ENCODE data around the gene MRC2.

The MRC2 gene

DNA sequence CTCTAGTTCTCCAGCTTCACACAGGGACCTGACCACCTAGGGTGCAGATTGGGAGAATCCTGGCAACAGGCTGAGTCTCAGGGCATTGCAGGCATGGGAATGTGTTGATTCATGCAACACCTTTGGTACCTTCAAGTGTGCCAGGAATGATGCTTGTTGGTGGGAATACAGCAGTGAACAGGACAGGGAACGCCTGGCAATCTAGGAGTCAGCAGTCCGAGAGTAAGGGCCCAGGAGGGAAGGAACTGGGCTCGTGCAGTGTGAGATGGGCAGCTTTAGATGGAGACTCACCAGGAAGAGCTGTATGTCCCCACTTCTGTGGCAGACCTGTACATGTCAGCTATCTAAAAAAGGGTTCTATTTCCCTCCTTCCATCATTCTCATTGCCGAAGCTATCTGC is 12.0 kb upstream of the MRC2 start:
- DNase-seq = no peak

DNA sequence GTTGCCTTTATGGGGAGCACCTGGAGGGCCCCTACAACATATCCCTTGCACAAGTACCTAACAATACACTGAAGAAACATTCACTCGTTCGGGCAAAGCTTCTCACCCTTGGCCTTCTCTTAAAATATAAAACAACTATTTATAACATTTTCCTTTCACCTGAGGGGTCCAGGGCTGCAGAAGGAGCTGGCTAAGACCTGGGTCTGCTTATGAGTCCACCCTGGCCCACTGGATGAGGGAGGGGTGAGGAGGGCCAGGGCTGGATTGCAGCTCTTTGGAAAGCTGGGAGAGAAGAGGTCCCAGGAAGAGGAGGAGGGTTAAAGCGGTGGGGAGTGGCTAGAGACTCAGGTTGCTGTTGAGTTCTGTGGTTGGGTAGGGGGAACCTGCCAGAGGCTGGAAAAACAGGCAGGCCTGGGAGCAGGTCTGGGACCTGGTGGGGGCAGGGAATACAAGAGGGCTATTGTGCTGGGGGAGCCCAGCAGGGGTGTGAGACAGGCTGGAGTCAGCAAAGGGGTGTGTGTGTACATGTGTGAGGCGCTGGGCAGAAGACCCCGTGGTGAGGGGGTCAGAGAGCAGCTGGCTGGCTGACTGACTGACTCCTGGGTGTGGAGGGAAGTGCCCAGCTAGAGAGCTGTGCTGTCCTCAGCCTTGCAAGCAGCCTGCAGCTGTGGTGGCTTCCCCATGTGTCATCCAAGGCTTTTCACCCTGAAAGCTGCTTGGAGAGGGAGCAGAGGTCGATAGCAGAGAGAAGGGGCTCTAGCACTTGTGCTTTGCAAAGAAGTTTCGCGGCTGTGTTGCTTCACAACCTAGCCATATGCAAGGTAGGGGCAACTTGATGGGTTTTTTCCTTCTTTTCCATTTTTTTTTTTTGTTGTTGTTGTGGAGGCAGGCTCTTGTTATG is 10.2 kb upstream of the MRC2 start:
- DNase-seq = no peak

DNA sequence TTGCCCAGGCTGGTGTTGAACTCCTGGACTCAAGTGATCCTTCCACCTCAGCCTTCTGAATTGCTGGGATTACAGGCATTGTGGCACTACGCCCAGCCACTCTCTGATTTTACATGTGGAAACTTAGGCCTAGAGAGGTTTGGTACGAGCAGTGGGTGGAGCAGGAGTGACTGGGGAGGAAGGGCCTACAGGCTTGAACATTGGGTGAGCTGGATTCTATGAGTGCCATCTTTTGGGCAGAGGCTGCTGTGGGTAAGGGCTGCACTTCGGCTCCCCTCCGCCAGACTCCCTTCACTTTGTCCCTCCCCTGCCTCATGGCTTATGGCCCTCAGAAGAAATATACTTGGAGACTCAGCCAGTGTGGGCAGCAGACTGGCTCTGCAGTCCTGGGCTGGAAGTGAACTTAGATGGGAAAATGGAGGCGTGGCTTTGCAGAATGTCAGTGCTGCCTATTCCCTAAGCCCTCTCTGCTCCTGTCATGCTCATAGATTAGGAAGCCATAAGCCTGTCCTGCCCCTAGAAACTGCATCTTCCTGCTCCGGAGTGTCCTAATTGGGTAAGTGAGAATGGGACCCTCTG is 9.5 kb upstream of the MRC2 start:
- no peak for DNase-seq

DNA sequence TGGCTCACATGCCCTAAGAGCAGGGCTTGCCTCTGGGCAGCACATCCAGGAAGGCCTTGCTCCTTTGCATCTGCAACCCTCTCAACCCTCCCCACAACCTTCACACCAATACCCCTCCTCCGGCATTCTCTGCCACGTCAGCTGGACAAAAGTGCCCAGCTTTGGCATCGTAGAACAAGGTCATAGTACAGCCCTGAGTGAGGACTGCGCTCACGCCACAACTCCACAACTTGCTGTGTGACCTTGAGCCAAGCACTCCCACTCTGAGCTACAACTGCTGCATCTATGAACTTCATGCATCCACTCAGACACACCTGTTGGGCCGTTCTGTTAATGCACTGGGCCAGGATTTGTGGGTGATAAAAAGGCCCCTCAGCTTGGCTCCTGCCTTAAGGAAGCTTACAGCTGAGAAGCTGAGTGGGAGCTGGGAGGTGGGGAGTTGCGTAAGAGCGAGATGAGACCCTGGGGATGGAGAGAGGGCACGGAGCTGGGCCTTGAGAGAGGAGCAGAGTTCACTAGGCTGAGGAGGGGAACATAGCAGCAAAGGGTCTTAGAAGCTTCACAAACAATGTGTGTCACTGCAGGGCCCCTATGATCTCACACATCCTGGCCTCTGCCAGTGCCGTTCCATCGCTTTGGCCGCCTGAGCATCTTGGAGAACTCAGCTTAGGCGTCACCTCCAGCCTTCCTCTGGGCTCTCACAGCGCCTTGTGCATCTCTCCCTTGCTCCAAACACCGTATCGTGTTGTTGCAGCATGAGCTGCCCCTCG is 8.6 kb upstream of the MRC2 start:
- no peak for DNase-seq

DNA sequence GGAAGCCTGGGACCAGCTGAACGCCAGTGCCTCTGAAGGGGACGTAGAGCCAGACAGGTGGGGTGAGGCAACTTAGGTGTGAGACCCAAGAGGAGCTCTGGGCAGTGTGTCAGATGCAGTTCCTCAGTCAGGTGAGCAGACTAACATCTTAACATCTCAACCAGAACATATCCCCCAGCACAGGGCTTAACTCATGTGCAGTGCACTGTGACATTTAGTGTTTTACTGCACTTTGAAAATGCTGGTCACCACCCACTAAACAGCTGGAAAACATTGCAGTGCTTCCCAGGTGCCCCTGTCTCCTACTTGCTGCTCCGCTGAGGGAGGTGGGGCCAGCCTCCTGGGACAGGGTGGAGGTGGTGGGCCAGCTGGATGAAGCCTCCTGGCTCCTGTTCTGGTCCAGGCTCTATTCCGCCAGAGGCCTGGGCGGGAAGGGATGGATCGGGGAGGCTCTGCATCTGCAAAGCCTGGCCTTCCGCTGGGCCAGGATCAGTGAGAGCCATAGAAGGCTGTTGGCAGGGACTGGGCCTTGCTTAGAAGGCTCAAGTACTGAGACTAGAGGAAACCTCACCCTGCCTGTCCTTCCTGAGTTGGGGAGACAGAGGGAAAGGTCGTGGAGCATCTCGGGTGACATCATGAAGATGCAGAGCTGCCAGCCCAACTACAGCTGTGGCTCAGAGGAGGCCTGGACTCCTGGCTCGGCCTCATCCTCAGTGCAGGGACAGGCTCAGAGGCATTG is 7.9 kb upstream of the MRC2 start:
- DNase-seq = no peak

DNA sequence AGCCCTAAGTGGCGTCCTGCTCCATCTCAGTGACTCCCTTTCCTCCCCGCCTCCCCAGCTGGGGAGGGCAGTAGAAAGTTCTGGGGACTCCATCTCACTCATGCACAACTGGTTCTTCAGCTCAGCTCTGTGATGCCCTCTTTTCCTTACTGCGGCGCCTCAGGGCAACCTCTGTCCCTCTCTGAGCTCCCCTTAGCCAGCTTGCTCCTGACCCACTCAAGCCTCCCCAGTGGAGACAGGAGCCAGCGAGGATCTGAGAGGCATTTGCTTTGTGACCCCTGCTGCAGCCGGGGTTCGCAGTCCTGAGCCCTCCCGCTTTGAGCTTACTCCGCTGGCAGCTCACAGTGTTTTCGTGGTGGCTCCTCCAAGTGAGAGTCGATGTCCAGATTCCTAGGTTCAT is 6.2 kb upstream of the MRC2 start:
- DNase-seq = no peak

DNA sequence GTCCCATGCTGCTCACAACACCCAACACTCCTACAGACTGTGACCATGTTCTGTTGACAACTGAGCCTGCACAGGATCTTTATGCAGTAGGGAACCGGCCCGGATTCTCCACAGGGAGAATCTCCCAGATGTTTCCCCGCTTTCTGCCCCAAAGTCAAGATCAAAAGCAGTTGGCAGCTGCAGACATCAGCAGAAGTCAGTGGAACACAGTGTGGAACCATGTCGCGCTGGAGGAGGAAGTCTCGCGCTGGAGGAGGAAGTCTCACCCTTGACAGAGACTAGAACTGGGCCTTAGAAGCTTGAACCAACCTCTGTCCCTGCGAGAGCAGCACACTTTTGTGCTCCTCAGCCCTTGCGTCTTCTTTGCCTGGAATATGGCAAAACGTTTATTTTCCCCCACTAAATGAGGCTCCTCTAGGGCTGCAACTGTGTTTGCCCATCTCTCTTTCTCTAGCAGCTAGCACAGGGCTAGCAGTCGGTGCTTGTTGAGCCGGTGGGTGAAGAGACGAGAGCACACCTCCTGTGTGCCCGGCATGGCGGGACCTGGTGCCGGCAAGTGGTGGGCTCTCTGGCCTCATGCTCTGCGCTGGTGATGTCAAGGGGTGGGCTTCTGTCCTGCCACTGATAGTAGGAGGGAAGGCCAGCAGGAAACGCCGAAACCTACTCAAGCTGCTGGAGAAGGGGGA is 2.1 kb upstream of the MRC2 start:
- no peak for DNase-seq

DNA sequence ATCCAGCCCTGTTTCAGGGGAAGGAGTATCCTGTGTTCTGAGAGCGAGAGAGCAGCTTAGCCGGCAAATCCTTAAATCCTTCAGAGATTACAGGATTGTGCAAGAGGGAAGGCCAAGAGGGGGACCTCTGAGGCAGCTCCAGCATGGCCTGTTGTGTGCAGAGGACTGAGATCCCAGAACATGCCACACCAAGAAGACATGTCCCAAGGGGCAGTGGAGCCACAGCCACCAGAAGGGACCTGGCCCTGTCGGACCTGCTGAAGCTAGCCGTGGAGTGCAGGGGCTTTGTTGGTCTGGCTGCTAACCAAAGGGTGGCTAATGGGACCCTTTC is 1.6 kb upstream of the MRC2 start:
- no peak for DNase-seq

DNA sequence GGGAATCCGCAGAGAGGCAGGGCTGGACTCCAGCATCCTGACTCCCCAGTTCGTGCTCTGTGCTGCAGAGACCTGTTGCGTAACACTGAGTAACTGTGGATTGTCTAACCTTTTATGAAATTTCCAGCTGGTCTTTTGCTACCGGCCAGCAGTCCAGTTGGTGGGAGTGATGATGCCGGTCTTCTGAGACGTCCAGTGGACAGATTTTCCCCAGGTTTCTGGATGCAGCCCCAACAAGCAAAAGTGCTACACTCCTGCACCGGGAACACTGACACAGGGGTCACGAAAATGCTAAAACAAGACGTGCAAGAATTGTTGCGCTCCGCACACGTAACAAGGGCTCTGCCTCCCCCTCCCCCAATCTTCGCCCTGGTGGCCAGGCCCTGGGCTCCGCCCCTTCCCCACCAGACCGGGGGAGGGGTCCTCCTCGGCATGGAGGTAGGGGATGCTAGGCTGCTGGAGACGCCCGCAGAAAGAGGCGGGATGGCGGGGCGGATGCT is 701 bp upstream of the MRC2 start:
- DNase-seq = no peak

DNA sequence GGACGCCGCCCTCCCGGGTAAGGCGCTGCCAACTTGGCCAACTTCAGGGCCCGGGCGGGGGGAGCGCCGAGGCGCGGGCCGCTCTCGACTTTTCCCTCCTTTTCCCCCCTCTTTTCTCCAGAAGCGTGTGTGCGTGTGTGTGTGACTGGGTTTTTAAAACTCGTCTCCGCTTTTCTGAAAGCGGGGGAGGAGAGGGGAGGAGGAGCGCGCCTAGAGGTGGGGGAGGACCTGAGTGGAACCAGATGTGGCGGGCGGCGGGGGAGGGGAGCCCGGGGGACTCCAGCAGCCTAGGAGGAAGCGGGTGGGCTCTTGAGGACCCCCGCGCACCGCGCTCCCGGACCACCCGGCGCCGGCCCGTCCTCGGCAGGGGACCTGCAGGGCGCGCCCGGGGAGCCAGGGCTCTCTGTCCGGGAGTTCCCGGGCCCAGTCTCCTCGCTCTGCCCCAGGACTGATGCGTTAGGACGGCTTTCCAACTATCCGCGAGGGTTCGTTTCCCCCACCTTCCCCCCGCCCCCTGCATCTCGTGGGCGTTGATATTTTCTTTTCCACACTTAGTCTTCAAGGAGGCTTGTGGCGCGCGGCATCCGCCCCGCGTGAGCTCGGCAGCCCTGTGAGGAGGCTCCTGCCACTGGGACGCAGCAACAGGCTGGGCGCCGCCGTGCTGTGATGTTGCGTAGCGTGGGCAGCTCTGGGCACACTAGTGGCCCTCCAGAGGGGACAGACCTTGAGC is 599 bp downstream of the MRC2 start:
- DNase-seq = peak; percentile 62

DNA sequence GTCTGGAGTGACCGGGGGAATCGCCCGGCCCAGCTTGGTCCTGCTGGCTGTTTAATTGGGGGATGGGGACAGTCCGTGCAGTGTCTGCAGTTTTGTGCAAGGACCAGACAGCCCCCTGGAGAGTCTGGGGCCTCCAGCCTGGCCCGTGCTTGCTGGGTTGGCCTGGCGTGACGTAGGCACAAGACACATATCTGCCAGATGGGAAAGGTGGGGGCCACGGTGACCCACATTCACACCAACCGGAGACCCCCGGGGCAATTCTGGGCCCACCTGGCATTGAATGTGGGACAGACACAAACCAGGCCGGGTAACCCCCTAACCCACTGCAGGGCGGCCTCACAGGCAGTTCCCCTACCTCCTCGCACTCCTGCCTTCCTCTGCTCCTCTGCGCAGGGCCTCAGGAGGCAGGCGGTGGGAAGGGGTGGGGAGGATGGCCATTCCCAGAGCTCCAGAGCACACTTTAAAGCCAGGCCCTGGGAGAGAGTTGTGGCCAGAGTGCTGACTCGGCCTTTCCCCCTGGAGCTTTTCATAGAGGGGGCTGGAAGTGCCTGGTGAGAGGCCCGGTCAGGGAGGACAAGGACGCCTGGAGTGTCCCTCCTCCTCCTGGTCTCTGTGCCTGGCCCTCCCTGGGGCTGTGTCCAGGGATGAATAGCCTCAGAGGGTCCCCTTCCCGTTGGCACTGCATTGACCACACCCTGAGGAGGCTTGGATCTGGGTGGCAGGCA is 1.5 kb downstream of the MRC2 start:
- no peak for DNase-seq

DNA sequence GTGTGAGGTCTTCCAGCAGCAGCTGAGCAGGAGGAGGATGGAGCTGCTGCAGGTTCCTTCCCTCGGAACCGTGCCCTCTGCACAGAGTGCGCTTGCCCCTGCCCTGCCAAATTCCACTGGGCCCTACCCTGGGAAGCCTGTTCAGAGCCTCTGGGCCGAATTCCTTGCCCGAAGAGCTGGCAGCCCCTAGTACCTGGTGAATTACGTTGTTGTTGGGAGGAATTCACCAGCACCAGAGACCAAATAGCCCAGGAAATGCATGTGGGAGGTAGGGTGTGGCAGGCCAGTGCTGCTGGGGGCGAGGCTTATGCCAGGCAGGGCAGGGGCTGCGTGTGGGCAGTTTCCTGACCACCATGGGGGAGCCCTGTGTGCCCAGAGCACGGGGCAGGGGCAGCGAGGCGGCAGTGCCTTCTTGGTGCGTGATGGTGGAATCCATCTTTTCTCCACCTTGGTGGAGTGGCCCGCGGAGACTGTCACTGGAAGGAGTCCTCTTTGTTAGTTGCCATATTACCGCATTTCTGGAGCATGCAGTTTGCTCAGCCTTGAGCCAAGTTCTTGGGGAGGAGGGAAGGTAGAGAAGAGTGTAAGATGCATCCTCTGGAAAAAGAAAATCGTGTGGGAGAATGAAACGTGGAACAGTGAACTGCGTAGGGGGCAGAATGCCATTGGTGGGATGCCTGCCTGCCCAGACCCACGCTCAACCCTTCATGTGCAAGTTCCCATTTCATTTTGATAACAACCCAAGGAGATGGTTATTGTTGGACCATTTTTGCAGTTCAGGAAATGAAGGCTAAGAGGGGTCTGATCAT is 2.3 kb downstream of the MRC2 start:
- DNase-seq = no peak

DNA sequence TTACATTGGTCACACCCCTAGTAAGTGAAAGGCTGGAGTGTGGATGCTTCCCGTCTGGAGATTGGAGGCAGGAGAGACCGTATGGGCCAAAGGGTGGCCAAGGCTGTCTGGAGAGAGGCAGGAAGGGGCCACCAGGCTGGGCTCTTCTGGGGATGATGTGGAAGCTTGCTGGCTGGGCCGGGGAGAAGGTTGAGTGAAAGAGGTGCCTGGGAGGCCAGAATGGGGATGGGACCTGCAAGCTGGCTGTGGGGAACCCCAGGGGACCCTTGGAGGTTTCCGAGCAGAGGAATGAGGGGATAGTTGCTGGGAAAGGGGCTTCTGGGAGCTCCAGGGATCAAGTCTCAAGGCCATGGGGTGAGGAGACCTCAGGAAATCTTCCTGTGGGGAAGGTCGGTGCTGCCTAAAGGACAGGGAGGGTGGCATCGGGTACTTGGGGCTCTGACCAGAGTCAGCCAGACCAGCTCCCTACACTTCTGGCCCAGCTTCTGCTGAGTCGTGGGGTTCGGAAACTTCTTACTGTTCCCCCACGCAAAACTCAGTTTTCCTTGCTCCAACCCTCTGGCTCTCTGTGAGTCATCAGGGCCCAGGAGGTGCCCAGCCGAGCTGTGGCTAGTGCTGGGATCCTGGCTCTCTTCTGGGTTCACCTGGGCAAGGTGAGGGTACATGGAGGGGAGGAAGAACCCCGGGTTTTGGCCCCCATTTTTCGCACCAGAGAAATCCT is 3.1 kb downstream of the MRC2 start:
- DNase-seq = no peak

DNA sequence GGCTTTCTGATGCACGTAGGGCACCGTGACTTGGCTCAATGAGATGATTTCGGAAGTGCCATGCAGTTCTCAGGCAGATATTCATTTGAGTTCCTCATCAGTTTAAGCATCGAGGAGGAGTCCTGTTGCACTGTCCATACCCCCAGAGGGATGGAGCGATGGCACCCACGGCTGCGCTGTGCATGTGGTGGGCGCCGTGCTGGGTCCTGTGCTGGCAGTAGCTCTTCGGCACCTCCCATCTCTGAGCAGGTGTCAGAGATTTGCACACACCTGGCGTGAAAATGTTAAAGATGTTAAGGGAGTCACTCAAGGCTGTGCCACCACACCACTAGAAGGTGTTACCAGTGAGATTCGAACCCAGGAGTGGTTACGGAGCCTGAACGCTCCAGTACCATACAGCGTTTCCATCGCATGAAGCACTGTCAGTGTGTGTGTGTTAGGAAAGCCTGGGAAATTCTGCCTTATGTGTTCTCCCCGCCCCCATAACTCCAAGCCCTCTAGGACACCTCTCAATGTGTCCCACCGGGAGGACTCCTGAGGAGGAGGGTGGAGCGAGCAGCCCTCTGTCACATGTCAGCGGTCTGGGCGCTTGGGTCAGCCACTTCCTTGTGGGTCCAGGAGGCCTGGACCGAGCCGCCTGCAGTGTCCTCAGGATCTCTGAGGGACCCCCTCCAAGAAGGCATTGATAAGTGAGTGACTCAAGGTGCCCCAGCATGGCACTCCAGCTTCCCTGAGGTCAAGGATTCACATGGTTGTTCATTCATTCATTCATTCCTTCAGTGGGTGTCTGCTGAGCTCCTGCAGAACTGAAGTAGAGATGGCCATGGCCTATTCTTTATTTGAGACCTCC is 3.8 kb downstream of the MRC2 start:
- DNase-seq = no peak

DNA sequence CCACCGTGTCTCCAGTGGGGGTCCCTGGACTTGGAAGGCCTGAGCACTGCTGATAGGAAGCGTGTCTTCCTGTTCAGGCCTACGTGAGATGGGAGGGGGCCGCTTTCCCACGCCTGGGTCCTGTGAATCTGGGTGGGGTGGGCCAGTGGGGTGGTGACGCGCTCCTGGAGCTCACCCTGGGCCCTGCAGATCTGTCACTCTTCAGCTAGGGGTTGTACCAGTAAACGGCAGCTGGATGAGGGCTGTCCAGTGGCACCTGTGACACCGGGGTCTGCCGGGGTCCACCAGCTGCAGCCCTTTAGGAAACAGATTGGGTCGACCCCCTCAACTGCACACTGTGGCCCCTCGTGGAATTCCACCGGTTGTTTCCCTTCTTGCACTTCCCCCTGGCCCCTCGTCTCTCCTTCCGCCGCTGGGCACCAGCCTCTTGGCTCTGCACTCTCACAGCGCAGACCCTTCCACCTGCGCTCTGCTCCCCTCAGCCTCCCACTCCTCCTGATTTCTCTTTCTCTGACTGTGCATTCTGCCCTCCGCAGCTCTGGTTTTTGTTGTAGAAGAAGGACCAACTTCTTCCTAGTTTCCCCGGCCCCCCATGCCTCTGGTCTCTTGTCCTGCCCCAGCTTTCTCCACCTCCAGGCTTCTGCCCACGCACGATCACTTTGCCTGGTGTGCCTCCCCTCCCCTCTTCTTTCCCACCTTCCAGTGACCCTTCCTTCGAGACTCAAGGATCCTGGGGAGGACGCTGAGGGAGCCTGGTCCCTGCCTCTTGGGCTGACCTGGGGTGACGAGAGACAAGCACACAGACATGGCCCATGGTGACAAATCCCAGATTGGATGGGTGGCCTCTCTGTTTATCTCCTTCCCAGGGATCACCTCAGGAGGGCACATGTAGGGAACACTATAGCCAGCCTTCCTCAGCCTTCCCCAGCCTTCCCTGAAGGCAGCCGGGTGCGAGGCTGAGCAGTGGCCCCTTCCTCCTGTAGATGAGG is 4.8 kb downstream of the MRC2 start:
- no peak for DNase-seq

DNA sequence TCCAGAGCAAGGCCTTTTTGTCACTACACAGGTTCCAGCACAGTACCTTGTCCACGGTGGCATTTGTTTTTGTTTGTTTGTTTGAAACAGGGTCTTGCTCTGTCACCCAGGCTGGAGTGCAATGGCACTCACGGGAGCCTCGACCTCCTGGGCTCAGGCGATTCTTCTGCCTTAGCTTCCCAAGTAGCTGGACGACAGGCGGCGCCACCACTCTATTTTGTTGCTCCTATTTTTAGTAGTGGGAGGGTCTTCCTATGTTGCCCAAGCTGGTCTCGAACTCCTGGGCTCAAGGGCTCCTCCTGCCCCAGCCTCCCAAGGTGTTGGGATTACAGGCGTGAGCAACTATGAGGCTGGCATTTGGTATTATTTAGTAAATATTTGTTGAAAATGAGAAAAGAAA is 10.3 kb downstream of the MRC2 start:
- no peak for DNase-seq

DNA sequence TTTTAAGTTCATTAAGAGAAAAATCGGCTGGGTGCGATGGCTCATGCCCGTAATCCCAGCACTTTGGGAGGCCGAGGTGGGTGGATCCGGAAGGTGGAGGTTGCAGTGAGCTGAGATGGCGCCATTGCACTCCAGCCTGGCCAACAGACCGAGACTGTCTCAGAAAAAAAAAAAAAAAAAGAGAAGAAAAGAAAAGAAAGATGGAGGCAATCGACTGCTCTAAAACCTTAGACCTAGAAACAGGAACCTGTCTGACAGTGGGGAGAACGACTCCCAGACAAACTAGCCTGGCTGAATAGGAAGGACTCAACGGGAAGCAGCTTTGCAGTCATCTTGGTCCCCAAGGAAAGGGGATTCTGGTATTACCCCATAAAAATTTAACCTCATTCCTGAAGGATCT is 13.7 kb downstream of the MRC2 start:
- no peak for DNase-seq
